Upper lobe of right lung (tissue), 1 donor: ENCODE results near the gene MRPL10. TPM values are rescaled to one million over a fixed set of nuclear protein-coding genes. Genes with fewer than 3 reads are reported as not detected.

Source experiments
- ATAC-seq: fragments of 200-7000 bp; cut with Tn5 transposase; one replicate; pipeline ENCODE4 v1.9.1; 2020; ENCODE audit warnings: mild to moderate bottlenecking, moderate library complexity
- DNase-seq: peaks from one replicate; pipeline ENCODE4 v3.0.0-alpha.2; 2020
- H3K27ac ChIP-seq: fragments of 200-600 bp; one replicate; pipeline ENCODE4 v1.8.0; 2022
- H3K27me3 ChIP-seq: fragments of 200-600 bp; one replicate; pipeline ENCODE4 v1.8.0; 2022; ENCODE audit warnings: mild to moderate bottlenecking
- H3K36me3 ChIP-seq: fragments of 200-600 bp; one replicate; pipeline ENCODE4 v1.8.0; 2022
- H3K4me1 ChIP-seq: fragments of 200-600 bp; one replicate; pipeline ENCODE4 v1.8.0; 2022
- H3K4me3 ChIP-seq: fragments of 200-600 bp; one replicate; pipeline ENCODE4 v1.8.0; 2022; ENCODE audit warnings: mild to moderate bottlenecking
- H3K9me3 ChIP-seq: fragments of 200-600 bp; one replicate; pipeline ENCODE4 v1.8.0; 2022
- intact Hi-C: fragments of 100-400 bp; cut with DNase I; formaldehyde crosslinking; loops from one replicate; pipeline ENCODE4 v1.11.0; 2022
- total RNA-seq: library from RNA; stranded (reverse); fragmentation: NEBNext Ultra II Directional; extraction: Animal tissue kit (Norgen Biotek cat#: 25700); gene quantifications from one replicate; pipeline ENCODE4 v1.2.1, GENCODE V29; 2021
- TF ChIP-seq, protein P1 (sequence below): fragments of 200-600 bp; IDR thresholded peaks from one replicate; pipeline ENCODE4 v1.8.0; 2022; ENCODE audit warnings: antibody characterized with exemption
- donor health status: DM: no; HTN: yes; CAD: no; lungs with severe emphysema.

MRPL10 gene
- total RNA-seq, 1 donor from 2014 or later, result 29.2 TPM

DNA sequence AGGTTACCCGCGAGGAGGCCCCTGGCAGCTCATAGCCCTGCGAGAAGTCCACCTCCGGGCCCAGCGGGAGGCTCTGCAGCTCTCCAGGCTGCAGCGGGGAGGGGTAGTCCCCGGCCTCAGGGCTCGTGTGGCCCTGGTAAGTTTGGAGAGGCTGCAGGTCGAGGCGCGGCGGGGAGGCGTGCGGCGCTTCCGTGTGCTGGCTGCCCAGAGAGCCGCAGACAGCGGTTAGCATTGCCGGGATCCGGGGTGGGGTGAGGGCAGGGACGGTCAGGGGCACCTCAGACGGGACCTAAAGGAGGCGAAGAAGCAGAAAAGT, 16.8 kb upstream of the MRPL10 start:
- DNase-seq (no peak), ATAC-seq (no peak)
- Histone ChIP-seq H3K36me3 (no peaks in the 10 kb centered on the region), H3K27ac (no peak overlapping the region), H3K27me3 (peaks cover 78% of the 10 kb centered on the region), H3K4me3 (no peak overlapping the region), H3K9me3 (no peaks in the 10 kb centered on the region), H3K4me1 (peaks cover 24% of the 10 kb centered on the region)
- TF ChIP-seq, protein P1, sequence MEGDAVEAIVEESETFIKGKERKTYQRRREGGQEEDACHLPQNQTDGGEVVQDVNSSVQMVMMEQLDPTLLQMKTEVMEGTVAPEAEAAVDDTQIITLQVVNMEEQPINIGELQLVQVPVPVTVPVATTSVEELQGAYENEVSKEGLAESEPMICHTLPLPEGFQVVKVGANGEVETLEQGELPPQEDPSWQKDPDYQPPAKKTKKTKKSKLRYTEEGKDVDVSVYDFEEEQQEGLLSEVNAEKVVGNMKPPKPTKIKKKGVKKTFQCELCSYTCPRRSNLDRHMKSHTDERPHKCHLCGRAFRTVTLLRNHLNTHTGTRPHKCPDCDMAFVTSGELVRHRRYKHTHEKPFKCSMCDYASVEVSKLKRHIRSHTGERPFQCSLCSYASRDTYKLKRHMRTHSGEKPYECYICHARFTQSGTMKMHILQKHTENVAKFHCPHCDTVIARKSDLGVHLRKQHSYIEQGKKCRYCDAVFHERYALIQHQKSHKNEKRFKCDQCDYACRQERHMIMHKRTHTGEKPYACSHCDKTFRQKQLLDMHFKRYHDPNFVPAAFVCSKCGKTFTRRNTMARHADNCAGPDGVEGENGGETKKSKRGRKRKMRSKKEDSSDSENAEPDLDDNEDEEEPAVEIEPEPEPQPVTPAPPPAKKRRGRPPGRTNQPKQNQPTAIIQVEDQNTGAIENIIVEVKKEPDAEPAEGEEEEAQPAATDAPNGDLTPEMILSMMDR, result no peak
- intact Hi-C loops, result no loop called here

DNA sequence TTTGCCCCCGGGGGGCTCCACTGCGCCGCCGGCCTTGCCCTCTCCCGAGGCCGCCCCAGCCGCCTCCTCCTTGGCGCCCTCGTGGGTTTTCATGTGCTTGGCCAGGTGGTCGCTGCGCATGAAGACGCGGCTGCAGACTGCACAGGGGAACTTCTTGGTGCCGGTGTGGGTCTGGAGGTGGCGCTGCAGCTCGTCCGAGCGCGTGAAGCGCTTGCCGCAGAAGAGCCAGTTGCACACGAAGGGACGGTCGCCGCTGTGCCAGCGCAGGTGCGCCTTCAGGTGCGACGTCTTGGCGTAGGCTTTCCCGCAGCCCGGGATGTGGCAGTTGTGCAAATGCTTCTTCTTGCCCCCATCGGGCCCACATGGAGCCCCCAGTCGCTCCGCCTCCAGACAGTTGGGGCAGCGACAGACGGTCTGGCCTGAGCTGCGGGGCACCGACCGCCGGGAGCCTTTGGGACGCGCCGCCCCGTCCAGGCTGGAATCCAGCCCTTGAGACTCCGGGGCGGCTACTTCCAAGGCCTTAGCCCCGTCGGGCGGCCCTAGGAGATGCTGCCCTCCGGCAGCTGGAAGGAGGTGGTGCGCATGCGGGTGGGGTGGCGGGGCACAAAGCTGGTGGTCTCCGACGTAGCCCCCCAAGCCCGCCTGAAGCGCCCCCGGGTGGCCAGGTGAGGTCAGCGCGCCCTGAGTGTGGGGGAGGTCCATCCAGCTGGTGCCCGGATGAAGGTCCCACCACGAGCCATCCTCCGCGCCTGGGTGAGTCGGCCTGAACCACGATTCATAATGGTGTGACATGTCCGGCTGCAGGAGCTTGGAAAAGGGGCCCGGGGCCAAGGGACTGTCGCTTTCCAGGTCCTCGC, 16.2 kb upstream of the MRPL10 start:
- DNase-seq, result no peak
- H3K4me3 ChIP-seq, result no peak overlapping the region
- H3K27me3 ChIP-seq, result peaks cover 73% of the 10 kb centered on the region
- TF ChIP-seq, protein P1, result peak; percentile 18
- no peaks in the 10 kb centered on the region for H3K9me3 ChIP-seq
- intact Hi-C loops, result no loop called here
- peak; percentile 5 for ATAC-seq
- H3K27ac ChIP-seq, result no peak overlapping the region
- H3K4me1 ChIP-seq, result peaks cover 24% of the 10 kb centered on the region
- no peaks in the 10 kb centered on the region for H3K36me3 ChIP-seq

DNA sequence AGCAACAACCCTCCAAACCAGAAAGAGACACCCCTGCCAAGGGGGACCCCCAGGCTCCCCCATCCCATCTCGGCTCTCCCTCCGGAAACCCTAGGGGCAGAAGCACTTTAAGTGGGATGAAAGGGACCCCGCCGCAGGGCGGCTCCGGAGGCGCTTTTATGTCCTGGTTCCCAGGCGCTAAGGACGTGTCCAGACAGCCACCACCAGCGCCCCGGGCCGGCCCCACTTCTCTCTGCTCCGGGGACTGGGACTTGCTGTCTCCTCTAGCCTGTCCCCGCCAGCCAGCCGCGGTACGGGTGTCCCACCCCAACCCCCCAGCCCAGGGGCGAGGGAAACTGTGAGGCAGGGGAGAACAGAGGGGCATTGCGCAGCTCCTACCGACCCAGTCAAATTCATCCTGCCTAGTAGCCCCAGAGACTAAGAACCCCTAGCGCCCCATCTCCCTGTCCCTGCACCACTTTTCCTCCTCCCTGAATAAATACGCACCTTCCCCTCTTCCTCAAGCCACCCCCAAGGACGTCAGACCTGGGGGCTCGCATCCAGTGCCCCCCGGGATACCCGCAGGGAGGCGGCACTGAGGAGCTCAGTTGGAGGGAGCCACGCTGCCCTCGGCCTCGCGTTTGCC, 15.5 kb upstream of the MRPL10 start:
- ATAC-seq (no peak), DNase-seq (no peak)
- intact Hi-C loops, result no loop called here
- H3K9me3 ChIP-seq, result no peaks in the 10 kb centered on the region
- peaks cover 26% of the 10 kb centered on the region for H3K4me1 ChIP-seq
- no peak overlapping the region for H3K27ac ChIP-seq
- H3K27me3 ChIP-seq, result peaks cover 65% of the 10 kb centered on the region
- no peak overlapping the region for H3K4me3 ChIP-seq
- H3K36me3 ChIP-seq, result no peaks in the 10 kb centered on the region
- TF ChIP-seq, protein P1, result no peak

DNA sequence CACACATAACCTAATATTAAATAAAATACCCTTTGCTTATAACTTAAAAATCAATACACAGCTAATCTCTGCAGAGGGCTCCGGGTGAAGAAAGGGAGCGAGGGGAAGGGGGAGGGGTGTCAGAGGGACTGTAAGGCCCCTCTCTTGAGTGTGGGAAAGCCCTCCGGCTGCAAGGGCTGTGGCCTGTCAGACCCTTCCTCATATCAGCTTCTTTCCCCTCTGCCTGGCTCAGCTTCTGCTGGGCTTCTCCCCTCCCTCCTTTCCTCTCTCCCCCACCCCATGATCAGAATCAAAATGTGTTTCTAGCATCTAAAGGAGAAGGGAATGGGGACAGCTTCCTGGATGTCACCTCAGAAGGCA, 14.4 kb upstream of the MRPL10 start:
- TF ChIP-seq, protein P1, result no peak
- no peak overlapping the region for H3K4me3 ChIP-seq
- peaks cover 54% of the 10 kb centered on the region for H3K27me3 ChIP-seq
- intact Hi-C loops, result no loop called here
- no peak for ATAC-seq
- H3K36me3 ChIP-seq, result no peaks in the 10 kb centered on the region
- no peaks in the 10 kb centered on the region for H3K9me3 ChIP-seq
- DNase-seq, result no peak
- H3K4me1 ChIP-seq, result peaks cover 24% of the 10 kb centered on the region
- no peak overlapping the region for H3K27ac ChIP-seq

DNA sequence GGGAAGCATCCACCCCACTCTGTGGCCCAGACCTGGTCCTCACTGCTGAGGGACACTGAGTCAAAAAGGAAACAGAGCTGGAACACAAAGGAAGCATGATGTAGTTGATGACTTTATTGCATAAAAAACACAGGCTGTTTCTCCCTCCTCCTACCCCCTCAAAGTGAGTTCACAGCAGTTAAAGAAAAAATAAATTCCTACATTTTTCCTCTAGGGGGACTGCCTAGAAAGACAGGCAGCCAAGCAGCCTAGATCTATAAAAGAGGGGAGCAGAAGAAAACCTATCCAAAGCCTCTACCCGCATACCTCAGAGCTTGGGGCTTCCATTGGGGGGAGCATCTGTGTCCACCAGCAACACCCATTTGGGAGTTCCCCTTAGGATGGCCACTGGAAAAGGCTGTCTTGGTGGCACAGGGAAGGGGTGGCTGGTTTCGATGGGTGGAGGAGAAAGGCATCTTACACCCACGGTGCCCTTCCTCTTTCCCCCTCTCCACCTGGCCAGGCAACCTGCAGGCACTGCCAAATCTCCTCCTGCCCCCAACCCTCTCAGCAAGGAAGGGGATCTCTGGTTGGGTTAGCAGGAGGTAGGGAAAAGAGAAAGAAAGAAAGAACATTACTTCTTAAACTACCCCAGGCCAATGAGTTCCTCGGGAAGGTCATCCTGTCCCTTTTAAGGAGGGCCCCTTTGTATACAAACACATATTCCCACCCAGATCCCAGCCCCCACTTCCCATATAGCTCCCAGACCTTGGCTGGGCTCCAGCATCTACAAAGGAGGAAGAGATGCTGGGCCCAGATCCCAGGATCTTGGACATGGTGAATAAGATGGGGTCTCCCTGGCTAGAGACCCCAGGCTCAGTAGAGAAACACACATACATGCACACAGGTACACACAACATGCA, 13.7 kb upstream of the MRPL10 start:
- DNase-seq (no peak), ATAC-seq (no peak)
- Histone ChIP-seq H3K36me3 (no peaks in the 10 kb centered on the region), H3K4me3 (no peak overlapping the region), H3K4me1 (peaks cover 26% of the 10 kb centered on the region), H3K27me3 (peaks cover 48% of the 10 kb centered on the region), H3K9me3 (no peaks in the 10 kb centered on the region), H3K27ac (no peak overlapping the region)
- TF ChIP-seq, protein P1, result peak; percentile 15
- intact Hi-C loops, result loop anchor here (5.0 kb wide), 1 partner anchor 47 kb away; no protein-coding TSS in a partner anchor
